Lung microvascular endothelial cell (primary cell): ENCODE measurements around the gene KBTBD6. TPM values are rescaled to one million over a fixed set of nuclear protein-coding genes. Genes with fewer than 3 reads are reported as not detected.
"Not testable (repeated sequence)": the region's sequence is repeated elsewhere in the genome, so short reads cannot be mapped to it uniquely, and the experiment has no call there.

Experiments
- DNase-seq, 2 donors: peaks; one replicate each; pipeline versions ENCODE4 v3.0.0 to v3.0.0-alpha.2; 2010; ENCODE audit warnings: low read depth in 2 of 2
- total RNA-seq: library from RNA; depleted of rRNA; stranded (reverse); fragments of >200 nt; gene quantifications from 2 replicates; pipeline ENCODE4 v1.2.1, GENCODE V29; 2014

The KBTBD6 gene
- total RNA-seq, 1 donor from 2014 or later = 9.5 TPM

GRCh38 chr13:41136396-41137031 lies 3.9 kb upstream of the KBTBD6 start:
- no peak for DNase-seq

DNA sequence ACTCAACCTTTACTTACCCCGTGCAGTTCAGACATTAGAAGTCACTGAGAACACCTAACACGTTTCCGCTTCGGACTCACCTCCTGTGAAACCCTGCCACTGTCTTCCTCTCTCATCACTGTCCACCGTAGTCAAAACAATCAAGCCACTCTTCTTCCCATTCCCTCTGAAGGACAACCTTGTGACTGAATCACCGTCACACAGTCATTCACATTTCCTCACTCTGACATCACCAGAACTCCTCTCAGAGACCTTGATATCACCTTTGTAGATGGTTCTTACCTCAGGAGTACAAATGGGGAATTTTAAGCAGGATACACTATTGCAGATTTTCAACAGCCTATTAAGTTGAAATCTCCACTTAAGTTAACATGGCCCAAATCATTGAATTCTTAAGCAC lies 1.3 kb upstream of the KBTBD6 start:
- DNase-seq = no peak

DNA sequence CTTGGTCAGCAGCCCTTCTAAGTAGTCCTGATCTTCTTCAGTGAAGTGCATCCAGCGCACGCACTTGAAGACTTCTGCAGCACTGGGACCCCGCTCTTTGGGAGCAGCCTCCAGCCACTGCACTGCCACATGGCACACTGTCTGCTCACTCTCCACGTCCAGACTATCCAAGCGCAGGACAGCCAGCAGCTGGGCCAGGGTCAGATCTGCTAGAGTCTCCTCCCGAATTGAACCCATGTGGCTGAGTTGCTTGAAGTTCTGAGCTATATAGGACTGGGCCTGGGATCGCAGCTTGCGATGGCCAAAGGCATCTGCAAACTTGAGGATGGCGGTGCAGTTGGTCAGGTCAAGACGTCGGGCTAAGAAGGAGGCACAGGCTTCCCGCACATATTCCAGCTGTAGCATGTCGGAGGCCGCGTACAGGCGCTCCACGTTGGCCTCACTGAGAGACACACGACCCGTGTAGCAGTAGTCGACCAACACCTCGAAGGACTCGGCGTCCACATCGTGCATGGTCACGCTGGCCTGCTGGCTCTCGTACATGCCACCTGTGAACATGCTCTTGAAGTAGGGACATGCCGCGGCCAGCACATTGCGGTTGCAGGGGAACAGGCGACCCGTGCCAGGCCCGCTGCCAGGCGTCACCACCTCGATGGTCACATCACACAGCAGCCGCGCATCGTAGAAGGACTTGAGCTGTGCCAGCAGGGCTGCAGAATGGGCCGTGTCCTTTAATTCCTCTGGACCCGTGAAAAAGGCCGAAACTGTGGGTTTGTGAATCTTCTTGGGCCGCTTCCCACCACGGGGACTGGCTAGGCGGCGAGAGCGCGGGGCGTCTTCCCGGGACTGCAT lies 716 bp downstream of the KBTBD6 start:
- not testable (repeated sequence) for DNase-seq

- not testable (repeated sequence) for DNase-seq
These were observed 1.4 kb downstream of the KBTBD6 start for GRCh38 chr13:41131189-41131588.

GRCh38 chr13:41130356-41130755 lies 2.2 kb downstream of the KBTBD6 start:
- no peak for DNase-seq

DNA sequence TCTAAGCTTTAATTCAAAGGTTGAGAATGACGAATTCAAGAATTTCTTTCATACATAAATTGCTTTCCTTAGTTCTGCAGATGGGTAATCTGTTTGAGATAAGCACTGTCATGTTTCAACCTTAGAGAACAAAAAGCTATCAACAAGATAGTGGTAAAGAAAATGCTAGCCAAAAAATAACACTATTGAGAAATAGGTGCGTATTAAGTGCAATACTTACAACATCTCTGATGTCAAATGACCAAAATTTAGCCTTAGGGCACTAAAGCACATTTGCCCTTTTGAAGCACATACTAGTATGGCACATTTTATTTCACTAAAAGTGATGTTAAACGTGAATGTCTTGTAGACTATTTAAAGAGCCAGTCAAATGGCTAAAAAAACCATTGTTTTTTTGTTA lies 4.9 kb downstream of the KBTBD6 start:
- DNase-seq = no peak

DNA sequence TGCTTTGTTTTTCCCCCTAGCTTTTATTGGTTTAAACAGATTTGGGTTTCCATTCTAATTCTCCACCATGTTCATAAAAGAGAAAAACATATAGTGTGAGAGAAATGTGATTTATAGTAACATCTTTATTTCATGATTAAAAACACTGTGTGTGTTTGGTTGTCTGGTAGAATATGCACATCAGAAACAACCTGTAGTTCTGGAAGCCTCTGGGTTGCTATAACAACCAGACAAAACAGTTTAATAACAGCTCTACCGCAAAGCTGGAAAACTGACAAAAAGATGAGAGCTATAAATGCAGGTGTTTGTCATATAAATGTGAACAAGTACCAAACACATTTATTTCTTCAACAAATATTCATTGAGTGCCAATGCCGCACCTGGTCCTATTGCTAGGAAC lies 9.8 kb downstream of the KBTBD6 start:
- peak in 1 of 2 donors; percentile 45 for DNase-seq

- no peak for DNase-seq
These were observed 14.7 kb downstream of the KBTBD6 start for GRCh38 chr13:41117869-41118268.

GRCh38 chr13:41111454-41111853 lies 21.1 kb downstream of the KBTBD6 start:
- no peak for DNase-seq

DNA sequence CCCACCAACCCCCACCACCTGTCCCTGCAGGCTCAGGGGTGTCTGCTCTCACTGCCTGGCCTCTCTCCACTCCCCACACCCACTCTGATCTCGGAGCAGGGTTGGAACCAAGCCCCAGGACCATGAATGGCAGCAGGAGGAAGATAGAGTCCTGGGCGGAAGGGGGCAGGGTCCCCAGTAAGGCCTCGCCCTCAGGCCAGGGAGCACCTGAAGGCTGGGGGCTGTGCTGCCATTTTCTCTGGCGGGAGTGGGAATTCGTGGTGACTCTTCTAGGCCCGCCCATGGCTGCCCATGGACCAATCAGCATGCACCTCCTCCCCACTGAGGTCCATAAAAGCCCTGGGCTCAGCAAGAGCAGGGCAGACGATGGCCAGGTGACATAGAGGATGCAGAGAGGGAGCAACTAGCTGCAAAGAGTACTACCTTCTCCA lies 25.0 kb downstream of the KBTBD6 start:
- DNase-seq = no peak

DNA sequence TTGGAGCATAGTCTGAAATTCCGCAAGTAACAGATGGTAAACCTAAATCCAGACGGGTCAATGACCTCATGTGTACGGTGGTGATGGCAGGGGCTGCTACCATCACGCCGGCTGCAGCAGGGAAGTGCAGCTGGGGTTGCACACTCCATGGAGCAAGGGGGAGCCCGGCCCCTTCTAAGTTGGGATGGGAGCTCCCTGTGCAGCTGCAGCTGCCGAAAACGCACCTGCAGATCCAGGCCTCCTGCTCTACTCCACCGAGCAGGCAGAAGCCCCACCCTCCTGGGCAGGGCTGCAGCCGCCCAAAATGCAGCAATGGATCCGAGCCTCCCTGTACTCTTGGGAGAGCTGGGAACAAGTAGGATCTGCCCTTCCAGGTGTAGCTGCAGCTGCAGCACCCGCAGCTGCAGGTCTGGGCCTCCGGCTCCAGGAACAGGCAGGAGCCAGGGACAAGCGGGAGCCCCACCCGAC lies 25.5 kb downstream of the KBTBD6 start:
- DNase-seq = no peak

DNA sequence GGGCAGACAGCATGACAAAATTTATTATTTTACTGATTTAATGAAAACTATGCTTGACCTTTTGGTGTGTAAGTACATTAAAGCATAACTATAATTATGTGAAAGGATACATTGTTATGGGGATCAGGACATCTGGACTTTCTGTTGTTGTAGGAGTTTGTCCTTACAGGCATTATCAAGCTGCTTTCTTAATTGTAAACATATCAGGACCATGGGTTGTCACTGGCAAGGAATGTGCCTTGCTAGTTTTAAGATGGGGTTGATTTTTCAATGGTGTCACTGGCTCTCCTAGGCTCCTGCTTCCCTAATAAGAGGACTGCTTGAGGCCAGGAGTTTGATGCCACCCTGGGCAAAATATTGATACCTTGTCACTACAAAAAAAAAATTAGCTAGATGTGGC lies 32.6 kb downstream of the KBTBD6 start:
- no peak for DNase-seq

DNA sequence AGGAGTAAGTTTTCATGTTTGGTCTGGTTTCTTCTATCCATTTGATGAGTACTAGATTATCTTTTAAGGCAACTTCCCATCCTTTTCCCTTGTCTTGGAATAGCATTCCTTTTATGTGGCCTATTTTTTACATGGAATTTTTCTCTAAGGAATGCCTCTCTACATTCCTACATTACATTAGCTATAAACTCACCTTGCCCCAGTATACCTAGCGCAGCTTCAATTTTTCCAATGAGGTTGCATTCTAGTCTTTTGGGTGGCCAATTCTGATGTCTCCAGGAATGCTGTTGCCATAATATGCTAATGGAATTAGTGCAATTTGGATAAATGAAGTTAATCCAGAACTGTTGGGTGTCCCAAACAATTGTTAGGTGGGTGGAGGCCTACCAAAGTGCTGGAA lies 33.8 kb downstream of the KBTBD6 start:
- DNase-seq = no peak

DNA sequence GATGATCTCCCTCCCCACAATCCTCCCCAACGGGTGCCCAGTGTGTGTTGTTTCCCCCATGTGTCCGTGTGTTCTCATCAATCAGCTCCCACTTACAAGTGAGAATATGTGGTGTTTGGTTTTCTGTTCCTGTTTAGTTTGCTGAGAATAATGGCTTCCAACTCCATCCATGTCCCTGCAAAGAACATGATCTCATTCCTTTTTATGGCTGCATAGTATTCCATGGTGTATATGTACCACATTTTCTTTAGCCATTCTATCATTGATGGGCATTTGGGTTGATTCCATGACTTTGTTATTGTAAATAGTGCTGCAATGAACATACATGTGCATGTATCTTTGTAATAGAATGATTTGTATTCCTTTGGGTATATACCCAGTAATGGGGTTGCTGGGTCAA lies 36.9 kb downstream of the KBTBD6 start:
- DNase-seq = not testable (repeated sequence)

GRCh38 chr13:41085961-41086585 lies 46.5 kb downstream of the KBTBD6 start:
- no peak for DNase-seq

GRCh38 chr13:41079725-41080124 lies 52.9 kb downstream of the KBTBD6 start:
- no peak for DNase-seq

Other genes with a start within 250 kb of the KBTBD6 start
- gene ELF1, start 113.5 kb downstream of the KBTBD6 start, total RNA-seq = 61.9 and 80.8 TPM in 2 replicates
- gene WBP4, start 71.3 kb downstream of the KBTBD6 start, total RNA-seq = 5.0 and 6.9 TPM in 2 replicates
- gene KBTBD7, start 61.8 kb upstream of the KBTBD6 start, total RNA-seq = 4.6 and 7.5 TPM in 2 replicates
- 6.5 and 11.1 TPM in 2 replicates for gene MTRF1, start 130.8 kb upstream of the KBTBD6 start, total RNA-seq
- gene NAA16, start 178.5 kb upstream of the KBTBD6 start, total RNA-seq = 3.5 and 4.6 TPM in 2 replicates